ENCODE data around the gene FKBP6. TPM values are rescaled to one million over a fixed set of nuclear protein-coding genes. Genes with fewer than 3 reads are reported as not detected.

The FKBP6 gene
- total RNA-seq, 4 donors from 2014 or later: not detected

DNA sequence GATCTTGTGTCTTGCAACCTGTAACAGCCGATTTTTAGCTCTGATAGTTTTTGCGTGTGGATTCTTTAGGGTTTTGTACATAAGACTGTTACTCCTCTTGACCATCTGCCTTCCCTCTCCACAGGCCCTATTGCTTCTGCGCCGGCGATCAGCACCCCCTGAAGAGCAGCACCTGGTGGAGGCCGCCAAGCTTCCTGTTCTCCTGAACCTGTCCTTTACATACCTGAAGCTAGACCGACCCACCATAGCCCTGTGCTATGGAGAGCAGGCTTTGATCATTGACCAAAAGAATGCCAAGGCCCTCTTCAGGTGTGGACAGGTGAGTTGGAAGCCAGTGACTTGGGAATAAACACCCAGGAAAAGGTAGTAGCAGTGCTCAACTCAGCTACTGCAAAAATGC is 12.6 kb downstream of the FKBP6 start:
- DNase-seq (ENCODE audit: low spot score): no peak
- ATAC-seq (ENCODE audit: low FRiP score): no peak
- TF ChIP-seq, protein P1, sequence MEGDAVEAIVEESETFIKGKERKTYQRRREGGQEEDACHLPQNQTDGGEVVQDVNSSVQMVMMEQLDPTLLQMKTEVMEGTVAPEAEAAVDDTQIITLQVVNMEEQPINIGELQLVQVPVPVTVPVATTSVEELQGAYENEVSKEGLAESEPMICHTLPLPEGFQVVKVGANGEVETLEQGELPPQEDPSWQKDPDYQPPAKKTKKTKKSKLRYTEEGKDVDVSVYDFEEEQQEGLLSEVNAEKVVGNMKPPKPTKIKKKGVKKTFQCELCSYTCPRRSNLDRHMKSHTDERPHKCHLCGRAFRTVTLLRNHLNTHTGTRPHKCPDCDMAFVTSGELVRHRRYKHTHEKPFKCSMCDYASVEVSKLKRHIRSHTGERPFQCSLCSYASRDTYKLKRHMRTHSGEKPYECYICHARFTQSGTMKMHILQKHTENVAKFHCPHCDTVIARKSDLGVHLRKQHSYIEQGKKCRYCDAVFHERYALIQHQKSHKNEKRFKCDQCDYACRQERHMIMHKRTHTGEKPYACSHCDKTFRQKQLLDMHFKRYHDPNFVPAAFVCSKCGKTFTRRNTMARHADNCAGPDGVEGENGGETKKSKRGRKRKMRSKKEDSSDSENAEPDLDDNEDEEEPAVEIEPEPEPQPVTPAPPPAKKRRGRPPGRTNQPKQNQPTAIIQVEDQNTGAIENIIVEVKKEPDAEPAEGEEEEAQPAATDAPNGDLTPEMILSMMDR (IDR thresholded peaks at IDR 0.05): no peak

DNA sequence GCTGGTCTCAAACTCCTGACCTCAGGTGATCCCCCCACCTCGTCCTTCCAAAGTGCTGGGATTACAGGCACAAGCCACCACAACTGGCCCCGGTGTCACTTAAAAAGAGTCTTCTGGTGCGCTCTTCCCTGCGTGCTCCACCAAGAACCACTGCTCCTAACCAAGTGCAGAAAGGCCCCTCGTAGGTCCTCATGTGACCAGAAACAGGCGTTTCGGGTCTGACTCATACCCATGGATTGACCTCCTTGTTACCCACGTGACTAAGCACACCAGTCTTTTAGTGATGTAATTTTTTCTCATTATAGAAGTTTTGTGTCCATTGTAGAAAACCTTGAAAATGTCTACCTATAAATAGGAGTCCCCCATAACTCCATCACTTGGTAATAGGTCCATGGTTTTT is 13.9 kb downstream of the FKBP6 start:
- ATAC-seq (ENCODE audit: low FRiP score): no peak
- TF ChIP-seq, protein P1 (IDR thresholded peaks at IDR 0.05): no peak

DNA sequence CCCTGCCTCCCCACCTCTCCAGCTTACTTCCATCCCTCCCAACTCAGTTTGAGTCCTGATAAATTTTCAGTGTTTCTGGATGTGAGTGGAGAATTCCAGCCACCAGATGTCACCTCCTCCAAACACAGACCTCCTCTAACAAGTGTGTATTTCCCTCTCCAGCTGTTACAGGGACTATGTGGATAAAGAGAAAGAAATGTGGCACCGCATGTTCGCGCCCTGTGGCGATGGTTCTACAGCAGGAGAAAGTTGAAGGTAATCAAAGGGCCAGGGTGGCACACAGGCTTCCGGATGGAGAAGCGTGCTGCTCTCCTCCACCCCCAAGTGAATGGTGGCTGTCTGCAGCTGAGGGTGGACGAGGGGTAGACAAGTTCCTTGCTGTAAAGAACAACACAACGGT is 14.7 kb downstream of the FKBP6 start:
- TF ChIP-seq, protein P1 (IDR thresholded peaks at IDR 0.05): no peak
- ATAC-seq (ENCODE audit: low FRiP score) (no peak), DNase-seq (ENCODE audit: low spot score) (no peak)

More for the DNA sequence above, 13.9 kb downstream of the FKBP6 start:
- no peak for DNase-seq (ENCODE audit: low spot score)

DNA sequence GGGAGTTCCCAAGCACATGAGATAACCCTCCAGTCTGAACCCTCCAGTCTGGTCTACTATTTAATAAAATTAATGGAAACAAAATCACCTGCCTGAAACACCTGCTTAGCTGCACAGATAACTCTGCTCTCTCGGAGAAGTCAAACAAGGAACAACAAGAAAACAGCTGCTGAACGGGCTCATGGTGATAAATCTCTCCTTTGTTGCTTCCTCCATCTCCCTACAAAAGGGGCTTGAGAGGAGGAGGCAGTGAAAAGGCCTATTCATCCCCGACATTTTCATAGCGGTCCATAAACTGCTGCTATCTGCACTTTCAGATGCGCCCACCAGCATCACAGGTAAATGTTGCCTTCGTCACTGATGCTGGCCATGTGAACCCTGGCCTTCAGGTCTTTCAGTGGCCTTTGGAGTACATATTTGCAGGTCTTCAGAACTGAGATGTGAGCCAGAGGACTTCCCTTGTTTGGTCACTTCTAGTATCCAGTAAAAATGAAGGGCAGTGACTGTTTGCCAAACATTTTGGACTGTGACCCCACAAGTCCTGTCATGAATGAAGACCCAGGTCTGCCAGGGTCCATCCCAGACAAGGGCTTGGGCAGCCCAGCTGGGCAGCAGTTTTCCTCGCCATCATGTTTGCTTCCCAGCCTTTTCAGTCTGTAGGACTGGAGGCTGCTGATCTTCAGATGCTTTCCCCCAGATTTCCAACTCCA is 15.9 kb downstream of the FKBP6 start:
- TF ChIP-seq, protein P1 (IDR thresholded peaks at IDR 0.05): no peak
- ATAC-seq (ENCODE audit: low FRiP score): no peak
- no peak for DNase-seq (ENCODE audit: low spot score)

DNA sequence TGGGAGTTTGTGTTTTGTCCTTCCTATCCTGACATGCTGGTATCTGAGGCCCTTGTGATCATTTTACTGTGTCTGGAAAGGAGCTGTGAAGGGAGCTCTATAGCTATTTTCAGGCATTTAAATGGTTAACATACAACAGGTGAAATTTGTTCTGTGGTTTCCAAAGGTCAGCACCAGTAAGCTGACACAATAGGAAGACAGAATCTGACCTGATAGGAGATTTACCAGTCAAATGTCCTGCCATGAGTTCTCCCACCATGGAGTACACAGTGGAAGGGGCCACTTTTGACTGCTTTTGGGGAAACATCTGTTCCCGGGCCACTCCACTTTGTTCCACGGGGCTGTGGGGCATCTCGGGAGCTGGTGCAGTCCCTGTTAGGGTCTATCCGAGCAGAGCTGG is 17.6 kb downstream of the FKBP6 start:
- DNase-seq (ENCODE audit: low spot score) (no peak), ATAC-seq (ENCODE audit: low FRiP score) (no peak)
- TF ChIP-seq, protein P1 (IDR thresholded peaks at IDR 0.05): no peak

DNA sequence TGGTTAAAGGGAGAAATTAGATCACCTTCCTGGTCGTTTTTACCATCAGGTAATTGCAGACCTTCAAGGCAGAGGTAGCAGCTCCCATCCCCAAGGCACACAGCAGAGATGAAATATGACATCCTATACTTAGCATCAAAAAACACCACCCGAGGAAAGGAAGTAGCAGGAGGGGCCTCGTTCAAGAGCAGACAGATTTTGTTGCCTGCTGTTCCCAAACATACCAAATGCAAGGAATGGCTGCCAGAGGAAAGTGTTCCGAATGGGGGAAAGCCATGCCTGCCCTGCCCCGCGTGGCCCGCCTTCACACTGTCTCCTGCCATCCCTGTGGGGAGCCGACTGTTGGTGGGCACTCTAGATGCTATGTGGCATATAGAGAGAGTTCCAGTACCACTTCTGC is 18.0 kb downstream of the FKBP6 start:
- TF ChIP-seq, protein P1 (IDR thresholded peaks at IDR 0.05): no peak
- no peak for ATAC-seq (ENCODE audit: low FRiP score)

DNA sequence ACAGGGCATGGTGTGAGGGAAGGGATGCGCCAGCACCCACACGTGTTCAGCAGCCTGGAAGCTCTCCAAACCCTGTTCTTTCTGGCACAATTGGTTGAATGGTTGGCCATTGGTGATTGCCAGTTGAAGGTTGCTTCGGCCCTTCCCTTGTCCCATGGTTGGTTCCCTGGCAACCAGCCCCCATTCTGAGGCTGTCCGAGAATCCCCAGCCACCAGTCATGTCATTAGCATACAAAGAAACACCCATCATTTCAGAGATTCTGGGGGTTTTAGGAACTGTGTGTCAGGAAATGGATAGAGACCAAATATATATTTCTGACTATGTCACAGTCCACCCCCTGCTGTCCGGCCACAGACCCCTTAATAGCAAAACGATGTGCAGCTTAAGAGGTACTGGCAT is 21.8 kb downstream of the FKBP6 start:
- DNase-seq (ENCODE audit: low spot score) (no peak), ATAC-seq (ENCODE audit: low FRiP score) (no peak)
- TF ChIP-seq, protein P1 (IDR thresholded peaks at IDR 0.05): no peak

More for the DNA sequence above, 18.0 kb downstream of the FKBP6 start:
- DNase-seq (ENCODE audit: low spot score): no peak

Data from omental fat pad (tissue), 4 donors.